Panc1 (cell line): ENCODE results near the gene CDK2. TPM values are rescaled to one million over a fixed set of nuclear protein-coding genes. Genes with fewer than 3 reads are reported as not detected.

Experiments
- ATAC-seq: fragments of 200-7000 bp; cut with Tn5 transposase; 2 replicates; pipeline ENCODE4 v1.9.1; 2020; ENCODE audit warnings: mild to moderate bottlenecking, moderate library complexity
- BruUV-seq: library from RNA; stranded (reverse); fragments of 400-500 nt; replicated peaks from 2 replicates; lab custom pipeline; 2021; lab: Mats Ljungman, UMichigan
- CTCF ChIA-PET: fragments of 300-600 bp; sonication (Branson Sonifier 250); formaldehyde crosslinking; loops from one replicate; lab custom pipeline; 2022; ENCODE audit warnings: antibody characterized with exemption; lab: Charles Lee
- POLR2A ChIA-PET: fragments of 300-600 bp; sonication (Branson Sonifier 250); formaldehyde crosslinking; loops from one replicate; lab custom pipeline; 2022; ENCODE audit warnings: antibody characterized with exemption; lab: Charles Lee
- DNase-seq: peaks from one replicate; pipeline ENCODE4 v3.0.0-alpha.2; 2010; ENCODE audit warnings: low read depth, low spot score
- H3K27ac ChIP-seq: 2 replicates; pipeline ENCODE4 v1.5.1; 2011; ENCODE audit warnings: mild to moderate bottlenecking, low read length, inconsistent platforms
- H3K27me3 ChIP-seq: fragments of 200-500 bp; sonication (Bioruptor generic); 2 replicates; pipeline ENCODE4 v1.6.0; 2014; ENCODE audit warnings: low read length, inconsistent platforms; ENCODE audit not compliant: control insufficient read depth, insufficient read depth
- H3K36me3 ChIP-seq: fragments of 200-500 bp; sonication (Bioruptor generic); 2 replicates; pipeline ENCODE4 v1.5.1; 2014; ENCODE audit warnings: inconsistent platforms, mild to moderate bottlenecking, low read length, moderate library complexity; ENCODE audit not compliant: control insufficient read depth, insufficient read depth
- H3K4me1 ChIP-seq: 2 replicates; pipeline ENCODE4 v1.5.1; 2011; ENCODE audit warnings: inconsistent platforms, mild to moderate bottlenecking, low read length, moderate library complexity; ENCODE audit not compliant: control insufficient read depth, insufficient read depth
- H3K4me3 ChIP-seq, 2 experiments: 2 replicates each; pipeline ENCODE4 v1.5.1; 2011 to 2012; ENCODE audit warnings: low read depth in 2 of 2, low read length in 2 of 2, mild to moderate bottlenecking in 2 of 2, inconsistent platforms in 1 of 2, moderate library complexity in 1 of 2
- H3K9me3 ChIP-seq: fragments of 200-500 bp; sonication (Bioruptor generic); 2 replicates; pipeline ENCODE4 v1.5.1; 2014; ENCODE audit warnings: low read depth, mild to moderate bottlenecking, inconsistent platforms, low read length, moderate library complexity; ENCODE audit not compliant: control insufficient read depth, insufficient read depth
- POLR2AphosphoS5 ChIP-seq: IDR thresholded peaks from 2 replicates; pipeline ENCODE4 v1.6.1; 2012; ENCODE audit warnings: mild to moderate bottlenecking, low read depth, low read length, moderate library complexity
- SIN3A ChIP-seq: IDR thresholded peaks from 2 replicates; pipeline ENCODE4 v1.6.1; 2012; ENCODE audit warnings: low read depth, mild to moderate bottlenecking, low read length, moderate library complexity, borderline replicate concordance; ENCODE audit not compliant: insufficient read depth
- TCF7L2 ChIP-seq: IDR thresholded peaks from 2 replicates; pipeline ENCODE4 v1.6.1; 2011; ENCODE audit warnings: mild to moderate bottlenecking, low read depth, low read length, inconsistent platforms
- in situ Hi-C: cut with HindIII; loops from 2 replicates; pipeline ENCODE4 v1.10.0; 2016; ENCODE audit warnings: low sequenced_read_pairs, low pct_unique_long_range_greater_than_20kb
- intact Hi-C: fragments of 100-400 bp; cut with micrococcal nuclease; formaldehyde crosslinking; loops from one replicate; pipeline ENCODE4 v1.10.0; 2022; ENCODE audit not compliant: unreplicated experiment
- total RNA-seq: library from RNA; stranded (reverse); gene quantifications from one replicate; pipeline ENCODE4 v1.2.1, GENCODE V29; 2021; ENCODE audit not compliant: unreplicated experiment
- TF ChIP-seq, protein P1 (sequence below): fragments of 450-650 bp; IDR thresholded peaks from 2 replicates; pipeline ENCODE4 v1.5.1; 2017; ENCODE audit warnings: mild to moderate bottlenecking
- TF ChIP-seq, protein P2 (sequence below), 2 experiments: IDR thresholded peaks; 2 replicates each; pipeline ENCODE4 v1.6.1; 2011 to 2012; ENCODE audit warnings: low read depth in 2 of 2, control low read depth in 1 of 2, low read length in 1 of 2, mild to moderate bottlenecking in 1 of 2, moderate library complexity in 1 of 2; ENCODE audit not compliant: insufficient read depth in 1 of 2

CDK2 gene
- total RNA-seq, 1 experiment from 2014 or later = 72.9 TPM

DNA sequence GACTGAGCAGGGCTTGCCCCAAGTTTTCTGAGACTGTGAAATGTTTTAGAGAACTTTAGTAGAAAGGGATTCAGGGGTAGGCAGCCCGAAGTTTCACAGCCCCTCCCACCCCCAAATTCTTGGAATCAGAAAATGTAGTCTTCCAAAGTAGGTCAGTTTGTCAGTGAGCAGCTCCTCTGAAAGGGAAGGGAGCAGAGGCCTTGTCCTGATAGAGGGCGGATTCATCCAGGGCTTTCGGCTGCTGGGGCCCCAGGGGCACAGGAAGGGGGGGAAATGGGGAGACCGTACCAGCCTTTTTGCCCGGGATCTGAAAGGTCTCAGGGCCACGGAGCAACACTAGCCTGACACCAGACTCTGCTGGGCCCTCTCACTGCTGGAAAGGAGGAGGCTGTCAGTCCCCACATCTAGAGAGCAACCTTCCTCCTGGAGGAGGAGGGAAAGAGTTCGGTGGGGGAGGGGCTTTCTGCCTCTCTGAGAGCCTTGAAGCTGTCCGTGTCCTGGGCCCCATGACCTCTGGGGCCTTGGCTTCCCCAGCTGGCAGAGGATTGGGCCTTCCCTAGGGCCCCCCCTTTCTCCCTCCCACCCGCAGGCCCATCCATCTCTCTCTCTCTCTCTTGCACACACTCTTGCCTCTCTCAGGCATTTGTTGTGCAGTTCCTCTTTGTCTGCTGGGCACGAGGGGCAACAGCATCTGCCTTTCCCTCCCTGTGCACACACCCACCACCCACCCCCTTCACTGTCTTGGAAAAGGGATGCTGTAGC is 54.0 kb downstream of the CDK2 start, which contains the start of gene IKZF4:
TSS of gene IKZF4 (plus strand) at position 621 of the 762 bp plus-strand sequence. CDS start 451 bp downstream, outside the sequence.
- BruUV-seq = no TSS peak
- CTCF ChIA-PET = no interaction called here

DNA sequence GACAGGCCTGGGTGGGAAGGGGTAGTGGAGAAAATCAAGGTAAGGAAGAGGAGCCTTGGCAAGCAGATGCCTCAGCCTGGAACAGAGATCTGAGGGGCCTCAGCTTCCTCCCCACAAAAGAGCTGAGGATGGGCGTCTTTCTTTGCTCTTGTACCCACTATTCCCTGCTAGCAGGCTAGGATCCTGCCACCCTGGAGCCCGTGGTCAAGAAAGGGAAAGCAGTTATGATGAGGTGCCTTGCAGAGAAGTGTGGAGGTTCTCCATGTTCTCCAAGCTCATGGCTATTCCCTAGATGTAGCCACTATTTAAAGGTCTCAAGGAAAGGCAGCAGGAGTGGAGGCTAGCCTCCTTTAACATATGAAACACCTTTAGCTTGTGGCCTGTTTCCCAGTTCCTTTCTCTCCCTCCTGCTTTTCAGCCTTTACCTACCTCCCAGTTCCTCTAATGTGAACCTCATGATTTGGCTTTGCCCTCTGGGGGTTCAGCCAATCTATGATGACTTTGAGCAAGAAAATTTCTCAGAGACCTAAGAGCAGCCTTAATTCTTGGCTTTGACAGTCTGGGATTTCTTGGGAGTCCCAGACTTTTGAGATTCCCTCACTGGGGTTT is 55.4 kb downstream of the CDK2 start:
- ChIA-PET POLR2A (no interaction called here), CTCF (interaction anchor here (0.7 kb wide), 1 partner anchor 597 kb away, joined by 3 read pairs; no protein-coding TSS in a partner anchor)
- no peaks in the 10 kb centered on the region for H3K4me1 ChIP-seq
- in situ Hi-C loops (no loop called here), intact Hi-C loops (no loop called here)
- H3K9me3 ChIP-seq = no peaks in the 10 kb centered on the region
- no TSS peak for BruUV-seq
- DNase-seq (no peak), ATAC-seq (no peak)
- no peaks in the 10 kb centered on the region for H3K36me3 ChIP-seq
- H3K27me3 ChIP-seq = no peaks in the 10 kb centered on the region
- no peak overlapping the region for H3K27ac ChIP-seq
- TF ChIP-seq, protein P1, sequence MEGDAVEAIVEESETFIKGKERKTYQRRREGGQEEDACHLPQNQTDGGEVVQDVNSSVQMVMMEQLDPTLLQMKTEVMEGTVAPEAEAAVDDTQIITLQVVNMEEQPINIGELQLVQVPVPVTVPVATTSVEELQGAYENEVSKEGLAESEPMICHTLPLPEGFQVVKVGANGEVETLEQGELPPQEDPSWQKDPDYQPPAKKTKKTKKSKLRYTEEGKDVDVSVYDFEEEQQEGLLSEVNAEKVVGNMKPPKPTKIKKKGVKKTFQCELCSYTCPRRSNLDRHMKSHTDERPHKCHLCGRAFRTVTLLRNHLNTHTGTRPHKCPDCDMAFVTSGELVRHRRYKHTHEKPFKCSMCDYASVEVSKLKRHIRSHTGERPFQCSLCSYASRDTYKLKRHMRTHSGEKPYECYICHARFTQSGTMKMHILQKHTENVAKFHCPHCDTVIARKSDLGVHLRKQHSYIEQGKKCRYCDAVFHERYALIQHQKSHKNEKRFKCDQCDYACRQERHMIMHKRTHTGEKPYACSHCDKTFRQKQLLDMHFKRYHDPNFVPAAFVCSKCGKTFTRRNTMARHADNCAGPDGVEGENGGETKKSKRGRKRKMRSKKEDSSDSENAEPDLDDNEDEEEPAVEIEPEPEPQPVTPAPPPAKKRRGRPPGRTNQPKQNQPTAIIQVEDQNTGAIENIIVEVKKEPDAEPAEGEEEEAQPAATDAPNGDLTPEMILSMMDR = no peak
- TF ChIP-seq POLR2AphosphoS5 = no peak
- TF ChIP-seq TCF7L2 = no peak
- TF ChIP-seq, protein P2, sequence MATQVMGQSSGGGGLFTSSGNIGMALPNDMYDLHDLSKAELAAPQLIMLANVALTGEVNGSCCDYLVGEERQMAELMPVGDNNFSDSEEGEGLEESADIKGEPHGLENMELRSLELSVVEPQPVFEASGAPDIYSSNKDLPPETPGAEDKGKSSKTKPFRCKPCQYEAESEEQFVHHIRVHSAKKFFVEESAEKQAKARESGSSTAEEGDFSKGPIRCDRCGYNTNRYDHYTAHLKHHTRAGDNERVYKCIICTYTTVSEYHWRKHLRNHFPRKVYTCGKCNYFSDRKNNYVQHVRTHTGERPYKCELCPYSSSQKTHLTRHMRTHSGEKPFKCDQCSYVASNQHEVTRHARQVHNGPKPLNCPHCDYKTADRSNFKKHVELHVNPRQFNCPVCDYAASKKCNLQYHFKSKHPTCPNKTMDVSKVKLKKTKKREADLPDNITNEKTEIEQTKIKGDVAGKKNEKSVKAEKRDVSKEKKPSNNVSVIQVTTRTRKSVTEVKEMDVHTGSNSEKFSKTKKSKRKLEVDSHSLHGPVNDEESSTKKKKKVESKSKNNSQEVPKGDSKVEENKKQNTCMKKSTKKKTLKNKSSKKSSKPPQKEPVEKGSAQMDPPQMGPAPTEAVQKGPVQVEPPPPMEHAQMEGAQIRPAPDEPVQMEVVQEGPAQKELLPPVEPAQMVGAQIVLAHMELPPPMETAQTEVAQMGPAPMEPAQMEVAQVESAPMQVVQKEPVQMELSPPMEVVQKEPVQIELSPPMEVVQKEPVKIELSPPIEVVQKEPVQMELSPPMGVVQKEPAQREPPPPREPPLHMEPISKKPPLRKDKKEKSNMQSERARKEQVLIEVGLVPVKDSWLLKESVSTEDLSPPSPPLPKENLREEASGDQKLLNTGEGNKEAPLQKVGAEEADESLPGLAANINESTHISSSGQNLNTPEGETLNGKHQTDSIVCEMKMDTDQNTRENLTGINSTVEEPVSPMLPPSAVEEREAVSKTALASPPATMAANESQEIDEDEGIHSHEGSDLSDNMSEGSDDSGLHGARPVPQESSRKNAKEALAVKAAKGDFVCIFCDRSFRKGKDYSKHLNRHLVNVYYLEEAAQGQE (IDR thresholded peaks at IDR 0.05; ENCODE audit: insufficient read depth in 1 of 2, low read depth in 2 of 2, low read length in 1 of 2) = no peak
- no peak for TF ChIP-seq SIN3A
- no peak overlapping the region for H3K4me3 ChIP-seq

More for the DNA sequence above, 54.0 kb downstream of the CDK2 start, which contains the start of gene IKZF4:
- in situ Hi-C loops = no loop called here
- H3K9me3 ChIP-seq = no peaks in the 10 kb centered on the region
- peak; percentile 59 for ATAC-seq
- no peak for DNase-seq
- H3K27me3 ChIP-seq = no peaks in the 10 kb centered on the region
- intact Hi-C loops = no loop called here
- no peak within 1 kb of the TSS for H3K27ac ChIP-seq
- H3K4me3 ChIP-seq = no peak within 1 kb of the TSS
- H3K36me3 ChIP-seq = no peaks in the 10 kb centered on the region
- TF ChIP-seq POLR2AphosphoS5 = no peak
- no peak for TF ChIP-seq SIN3A
- TF ChIP-seq, protein P2 (IDR thresholded peaks at IDR 0.05; ENCODE audit: insufficient read depth in 1 of 2, low read depth in 2 of 2, low read length in 1 of 2) = no peak
- POLR2A ChIA-PET = no interaction called here
- no peaks in the 10 kb centered on the region for H3K4me1 ChIP-seq

Other genes with a start within 250 kb of the CDK2 start
- 2.8 TPM for gene RDH5, start 246.4 kb upstream of the CDK2 start, total RNA-seq
- 879 TPM for gene CD63, start 237.8 kb upstream of the CDK2 start, total RNA-seq
- gene GDF11, start 223.7 kb upstream of the CDK2 start, total RNA-seq = 11.8 TPM
- 69.3 TPM for gene SARNP, start 149.1 kb upstream of the CDK2 start, total RNA-seq
- gene ORMDL2, start 148.8 kb upstream of the CDK2 start, total RNA-seq = 59.6 TPM
- gene DNAJC14, start 137.2 kb upstream of the CDK2 start, total RNA-seq = 51.9 TPM
- 0.05 TPM for gene MMP19, start 123.9 kb upstream of the CDK2 start, total RNA-seq
- 32.2 TPM for gene PYM1, start 38.9 kb upstream of the CDK2 start, total RNA-seq
- gene DGKA, start 35.7 kb upstream of the CDK2 start, total RNA-seq = 7.6 TPM
- gene PMEL, start 788 bp upstream of the CDK2 start, total RNA-seq = 1.2 TPM
- gene RAB5B, start 7.2 kb downstream of the CDK2 start, total RNA-seq = 102 TPM
- gene SUOX, start 30.4 kb downstream of the CDK2 start, total RNA-seq = 20.7 TPM
- gene IKZF4, start 54.2 kb downstream of the CDK2 start, total RNA-seq = 6.9 TPM
- gene RPS26, start 75.1 kb downstream of the CDK2 start, total RNA-seq = 46.4 TPM
- gene ERBB3, start 113.3 kb downstream of the CDK2 start, total RNA-seq = 0.90 TPM
- 175 TPM for gene PA2G4, start 137.7 kb downstream of the CDK2 start, total RNA-seq
- 2,264 TPM for gene RPL41, start 149.8 kb downstream of the CDK2 start, total RNA-seq
- gene ZC3H10, start 151.4 kb downstream of the CDK2 start, total RNA-seq = 6.0 TPM
- 152 TPM for gene ESYT1, start 161.4 kb downstream of the CDK2 start, total RNA-seq
- gene MYL6B, start 185.8 kb downstream of the CDK2 start, total RNA-seq = 66.5 TPM
- 1,024 TPM for gene MYL6, start 191.5 kb downstream of the CDK2 start, total RNA-seq
- 129 TPM for gene SMARCC2, start 222.7 kb downstream of the CDK2 start, total RNA-seq